ENCODE data around the gene NXPH4. TPM values are rescaled to one million over a fixed set of nuclear protein-coding genes. Genes with fewer than 3 reads are reported as not detected.
A peak's percentile ranks its signal among the peaks of the same experiment; 100 is the strongest.

Gene NXPH4
- total and polyA plus RNA-seq, 2 donors (not counting 1 experiment from before 2014, with no cell fraction given), result 3.5 to 8.6 TPM

DNA sequence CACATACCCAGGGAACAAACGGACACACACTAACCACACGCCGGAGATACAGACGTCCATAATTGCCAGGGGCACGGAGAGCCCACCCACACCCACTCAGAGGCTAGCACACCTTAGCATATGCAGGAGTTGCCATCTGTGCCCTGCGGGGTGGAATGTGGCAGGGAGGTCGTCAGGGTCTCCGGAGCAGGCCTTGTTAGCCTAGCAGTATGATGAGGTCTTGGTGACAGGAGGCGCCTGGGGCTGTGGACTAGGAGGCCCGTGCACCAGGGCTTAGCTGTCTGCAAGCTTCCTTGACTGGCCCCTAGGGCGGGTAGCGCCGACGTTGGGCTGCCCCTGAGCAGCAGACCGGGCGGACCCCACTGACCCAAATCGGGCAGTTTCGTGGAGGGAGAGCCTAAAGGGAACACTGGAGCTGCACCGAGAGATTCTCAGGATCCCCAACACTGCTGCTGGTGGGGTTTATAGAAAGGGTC lies 24.4 kb downstream of the NXPH4 start:
- WGBS (ENCODE audit: insufficient coverage), result 7% methylated on average over 15 of the region's 19 CpGs

More for the DNA sequence above, 24.4 kb downstream of the NXPH4 start:
- H3K4me2 ChIP-seq (replicated peaks; ENCODE audit: low read depth, low read length, poor library complexity, severe bottlenecking), result peak overlapping the region; percentile 95
- intact Hi-C loops (cut with micrococcal nuclease), result loop anchor here (1.0 to 5.0 kb wide), 3 partner anchors 129 to 218 kb away; partner anchors contain the start of genes GLI1 and STAT6
- Mint-ChIP-seq H3K9me3 (ENCODE audit: insufficient read depth) (no peaks in the 10 kb centered on the region), H3K4me3 (peak overlapping the region; percentile 89), H3K4me1 (peaks cover 76% of the 10 kb centered on the region), H3K27me3 (peaks cover 12% of the 10 kb centered on the region), H3K27ac (peak overlapping the region; percentile 92)
- H3K9ac ChIP-seq (ENCODE audit: low read length), result peak overlapping the region; percentile 74
- peak overlapping the region; percentile 78 for H2AFZ ChIP-seq (ENCODE audit: insufficient read depth, low read depth, low read length, poor library complexity, severe bottlenecking)
- H3K36me3 ChIP-seq (replicated peaks in 1 of 2; ENCODE audit: control extremely low read depth in 1 of 2, control insufficient read depth in 1 of 2, extremely low read depth in 1 of 2, insufficient read depth in 2 of 2, low read length in 1 of 2), result no peaks in the 10 kb centered on the region
- peaks cover 0 to 76% (median 32%) of the 10 kb centered on the region in 4 experiments for H3K27me3 ChIP-seq (replicated peaks in 1 of 4; ENCODE audit: control extremely low read depth in 1 of 4, control insufficient read depth in 3 of 4, insufficient read depth in 4 of 4, low read length in 3 of 4)
- H3K9me3 ChIP-seq (ENCODE audit: control extremely low read depth in 1 of 3, control insufficient read depth in 2 of 3, insufficient read depth in 1 of 3, low read length in 2 of 3), result peaks cover 0 to 24% (median 0%) of the 10 kb centered on the region in 3 donors
- no peak for ATAC-seq (ENCODE audit: low read depth)
- peaks cover 7% of the 10 kb centered on the region for H3K79me2 ChIP-seq (ENCODE audit: control insufficient read depth, insufficient read depth, low read length)
- no peak for DNase-seq
- H4K20me1 ChIP-seq (ENCODE audit: control insufficient read depth, insufficient read depth, low read length, poor library complexity, severe bottlenecking), result peaks cover 8% of the 10 kb centered on the region
- ChIA-PET POLR2A (interaction anchor here (0.6 to 11.2 kb wide), 5 partner anchors 11 to 234 kb away, joined by 3 to 110 read pairs (median 18); partner anchors contain the start of genes NXPH4 and SHMT2), CTCF (interaction anchor here (0.6 to 31.1 kb wide), 7 partner anchors 13 to 160 kb away, joined by 3 to 838 read pairs (median 9); partner anchors contain the start of genes LRP1, NXPH4 and SHMT2)
- peak overlapping the region; percentile 70 to 81 for H3K27ac ChIP-seq (ENCODE audit: low read length in 2 of 2)
- TF ChIP-seq EZH2 (IDR thresholded peaks at IDR 0.05; ENCODE audit: borderline replicate concordance, insufficient read depth, low read depth, low read length, poor library complexity, severe bottlenecking), result no peak
- TF ChIP-seq, protein P1, sequence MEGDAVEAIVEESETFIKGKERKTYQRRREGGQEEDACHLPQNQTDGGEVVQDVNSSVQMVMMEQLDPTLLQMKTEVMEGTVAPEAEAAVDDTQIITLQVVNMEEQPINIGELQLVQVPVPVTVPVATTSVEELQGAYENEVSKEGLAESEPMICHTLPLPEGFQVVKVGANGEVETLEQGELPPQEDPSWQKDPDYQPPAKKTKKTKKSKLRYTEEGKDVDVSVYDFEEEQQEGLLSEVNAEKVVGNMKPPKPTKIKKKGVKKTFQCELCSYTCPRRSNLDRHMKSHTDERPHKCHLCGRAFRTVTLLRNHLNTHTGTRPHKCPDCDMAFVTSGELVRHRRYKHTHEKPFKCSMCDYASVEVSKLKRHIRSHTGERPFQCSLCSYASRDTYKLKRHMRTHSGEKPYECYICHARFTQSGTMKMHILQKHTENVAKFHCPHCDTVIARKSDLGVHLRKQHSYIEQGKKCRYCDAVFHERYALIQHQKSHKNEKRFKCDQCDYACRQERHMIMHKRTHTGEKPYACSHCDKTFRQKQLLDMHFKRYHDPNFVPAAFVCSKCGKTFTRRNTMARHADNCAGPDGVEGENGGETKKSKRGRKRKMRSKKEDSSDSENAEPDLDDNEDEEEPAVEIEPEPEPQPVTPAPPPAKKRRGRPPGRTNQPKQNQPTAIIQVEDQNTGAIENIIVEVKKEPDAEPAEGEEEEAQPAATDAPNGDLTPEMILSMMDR (IDR thresholded peaks at IDR 0.05), result no peak
- peak overlapping the region; percentile 3 to 79 (median 75) for H3K4me3 ChIP-seq (ENCODE audit: control extremely low read depth in 1 of 5, extremely low read depth in 1 of 5, insufficient read depth in 1 of 5, low read depth in 2 of 5, low read length in 4 of 5)
- H3K4me1 ChIP-seq (ENCODE audit: control insufficient read depth in 2 of 2, insufficient read depth in 2 of 2, low read length in 2 of 2), result peaks cover 75 to 82% of the 10 kb centered on the region in 2 donors

All from B cell (primary cell).